ENCODE measurements around the gene EPHB2.

DNA sequence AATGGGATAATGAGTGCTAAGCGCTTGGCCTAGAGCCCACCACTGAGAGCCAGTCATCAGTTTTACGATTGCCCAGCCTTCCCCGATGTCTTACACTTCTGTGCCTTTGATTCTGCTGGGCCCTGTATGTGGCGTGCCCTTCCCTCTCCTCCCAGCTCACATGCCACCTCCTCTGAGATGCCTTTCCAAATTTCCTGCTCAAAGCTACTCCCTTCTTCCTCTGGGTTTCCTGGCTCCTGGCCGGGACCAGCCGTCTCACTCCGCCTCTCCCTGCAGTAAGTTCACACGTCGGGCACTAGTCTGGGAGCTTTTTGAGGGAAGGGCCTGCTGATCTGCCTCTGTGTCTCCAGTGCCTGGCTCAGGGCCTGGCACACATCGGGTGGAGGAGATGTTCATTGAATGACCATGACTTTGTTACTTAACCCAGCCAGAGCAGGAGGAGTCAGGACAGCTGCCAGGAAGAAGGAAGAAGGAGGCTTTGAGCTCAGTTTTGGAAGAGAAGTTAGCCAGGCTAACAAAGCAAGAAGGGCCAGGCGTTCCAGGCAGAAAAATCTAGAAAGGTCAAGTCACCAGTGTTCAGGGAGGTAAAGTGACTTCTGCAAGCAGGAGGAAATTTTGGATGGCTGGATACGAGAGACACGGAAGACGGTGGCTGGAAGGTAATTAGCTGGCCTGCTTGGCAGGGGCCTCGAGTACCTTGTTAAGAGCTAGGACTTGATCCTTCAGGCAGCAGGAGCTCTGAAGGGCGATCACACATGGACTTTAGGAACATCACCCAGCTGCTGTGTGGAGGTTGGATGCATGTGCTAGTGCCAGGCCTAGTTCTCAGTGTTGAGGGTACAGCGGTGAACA, 63.6 kb downstream of the EPHB2 start:
- TF ChIP-seq, protein P1, sequence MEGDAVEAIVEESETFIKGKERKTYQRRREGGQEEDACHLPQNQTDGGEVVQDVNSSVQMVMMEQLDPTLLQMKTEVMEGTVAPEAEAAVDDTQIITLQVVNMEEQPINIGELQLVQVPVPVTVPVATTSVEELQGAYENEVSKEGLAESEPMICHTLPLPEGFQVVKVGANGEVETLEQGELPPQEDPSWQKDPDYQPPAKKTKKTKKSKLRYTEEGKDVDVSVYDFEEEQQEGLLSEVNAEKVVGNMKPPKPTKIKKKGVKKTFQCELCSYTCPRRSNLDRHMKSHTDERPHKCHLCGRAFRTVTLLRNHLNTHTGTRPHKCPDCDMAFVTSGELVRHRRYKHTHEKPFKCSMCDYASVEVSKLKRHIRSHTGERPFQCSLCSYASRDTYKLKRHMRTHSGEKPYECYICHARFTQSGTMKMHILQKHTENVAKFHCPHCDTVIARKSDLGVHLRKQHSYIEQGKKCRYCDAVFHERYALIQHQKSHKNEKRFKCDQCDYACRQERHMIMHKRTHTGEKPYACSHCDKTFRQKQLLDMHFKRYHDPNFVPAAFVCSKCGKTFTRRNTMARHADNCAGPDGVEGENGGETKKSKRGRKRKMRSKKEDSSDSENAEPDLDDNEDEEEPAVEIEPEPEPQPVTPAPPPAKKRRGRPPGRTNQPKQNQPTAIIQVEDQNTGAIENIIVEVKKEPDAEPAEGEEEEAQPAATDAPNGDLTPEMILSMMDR (IDR thresholded peaks at IDR 0.05): no peak
- no peak for TF ChIP-seq EZH2 (IDR thresholded peaks at IDR 0.05; ENCODE audit: borderline replicate concordance, insufficient read depth, low read depth, low read length, poor library complexity, severe bottlenecking)

All from B cell (primary cell).